ENCODE results near the gene ATP2A2. TPM values are rescaled to one million over a fixed set of nuclear protein-coding genes. Genes with fewer than 3 reads are reported as not detected.
A peak's percentile ranks its signal among the peaks of the same experiment; 100 is the strongest.

The ATP2A2 gene
- total and polyA plus RNA-seq, 4 donors: 41.3 to 285 (median 167) TPM

GRCh38 chr12:110269622-110270124 lies 11.4 kb upstream of the ATP2A2 start:
- Histone ChIP-seq H3K4me3 (ENCODE audit: low read length in 2 of 2) (no peak overlapping the region), H3K27me3 (ENCODE audit: control insufficient read depth in 1 of 2, insufficient read depth in 2 of 2, low read length in 1 of 2) (no peaks in the 10 kb centered on the region), H3K36me3 (ENCODE audit: control insufficient read depth in 1 of 2, insufficient read depth in 2 of 2, low read length in 1 of 2) (no peaks in the 10 kb centered on the region), H3K27ac (ENCODE audit: low read depth in 1 of 2, low read length in 2 of 2) (peak overlapping the region; percentile 86 to 97), H3K4me1 (ENCODE audit: control insufficient read depth in 1 of 2, insufficient read depth in 2 of 2, low read length in 2 of 2) (peaks cover 4% of the 10 kb centered on the region in 2 donors), H3K9me3 (ENCODE audit: control insufficient read depth, low read length) (no peaks in the 10 kb centered on the region)
- peak; percentile 41 for ATAC-seq (ENCODE audit: low FRiP score)
- 17 to 19% methylated on average over 8 of the region's 8 CpGs for WGBS, 2 donors
- DNase-seq: no peak
- intact Hi-C loops (cut with DNase I): no loop called here

- Histone ChIP-seq H3K9me3 (ENCODE audit: control insufficient read depth, low read length) (no peaks in the 10 kb centered on the region), H3K36me3 (ENCODE audit: control insufficient read depth in 1 of 2, insufficient read depth in 2 of 2, low read length in 1 of 2) (no peaks in the 10 kb centered on the region), H3K4me1 (ENCODE audit: control insufficient read depth in 1 of 2, insufficient read depth in 2 of 2, low read length in 2 of 2) (peaks cover 4% of the 10 kb centered on the region in 2 donors), H3K4me3 (ENCODE audit: low read length in 2 of 2) (no peak overlapping the region), H3K27me3 (ENCODE audit: control insufficient read depth in 1 of 2, insufficient read depth in 2 of 2, low read length in 1 of 2) (no peaks in the 10 kb centered on the region), H3K27ac (ENCODE audit: low read depth in 1 of 2, low read length in 2 of 2) (peak overlapping the region; percentile 79 to 94)
- intact Hi-C loops (cut with DNase I): no loop called here
- DNase-seq (peak in 1 of 2 donors; percentile 37), ATAC-seq (ENCODE audit: low FRiP score) (no peak)
- WGBS, 2 donors: 37% methylated on average over 5 of the region's 5 CpGs
Measured at GRCh38 chr12:110270125-110270962, 10.7 kb upstream of the ATP2A2 start.

- ATAC-seq (ENCODE audit: low FRiP score): no peak
- intact Hi-C loops (cut with DNase I): no loop called here
Measured at GRCh38 chr12:110271015-110271414, 10.0 kb upstream of the ATP2A2 start.

GRCh38 chr12:110277530-110278254 lies 3.4 kb upstream of the ATP2A2 start:
- intact Hi-C loops (cut with DNase I): no loop called here
- H3K36me3 ChIP-seq (ENCODE audit: control insufficient read depth in 1 of 2, insufficient read depth in 2 of 2, low read length in 1 of 2): peaks cover 0 to 2% of the 10 kb centered on the region in 2 donors
- peaks cover 0 to 4% of the 10 kb centered on the region in 2 donors for H3K4me1 ChIP-seq (ENCODE audit: control insufficient read depth in 1 of 2, insufficient read depth in 2 of 2, low read length in 2 of 2)
- H3K4me3 ChIP-seq (ENCODE audit: low read length in 2 of 2): no peak overlapping the region
- DNase-seq (no peak), ATAC-seq (ENCODE audit: low FRiP score) (no peak)
- WGBS, 2 donors: 6 to 7% methylated on average over 2 of the region's 2 CpGs
- peak overlapping the region in 1 of 2 donors; percentile 9 for H3K27ac ChIP-seq (ENCODE audit: low read depth in 1 of 2, low read length in 2 of 2)
- H3K9me3 ChIP-seq (ENCODE audit: control insufficient read depth, low read length): no peaks in the 10 kb centered on the region
- no peaks in the 10 kb centered on the region for H3K27me3 ChIP-seq (ENCODE audit: control insufficient read depth in 1 of 2, insufficient read depth in 2 of 2, low read length in 1 of 2)

More at GRCh38 chr12:110271015-110271414, 10.0 kb upstream of the ATP2A2 start:
- no peak for DNase-seq
- Histone ChIP-seq H3K36me3 (ENCODE audit: control insufficient read depth in 1 of 2, insufficient read depth in 2 of 2, low read length in 1 of 2) (no peaks in the 10 kb centered on the region), H3K4me1 (ENCODE audit: control insufficient read depth in 1 of 2, insufficient read depth in 2 of 2, low read length in 2 of 2) (peaks cover 4% of the 10 kb centered on the region in 2 donors), H3K9me3 (ENCODE audit: control insufficient read depth, low read length) (no peaks in the 10 kb centered on the region), H3K27me3 (ENCODE audit: control insufficient read depth in 1 of 2, insufficient read depth in 2 of 2, low read length in 1 of 2) (no peaks in the 10 kb centered on the region), H3K27ac (ENCODE audit: low read depth in 1 of 2, low read length in 2 of 2) (peak overlapping the region in 1 of 2 donors; percentile 78), H3K4me3 (ENCODE audit: low read length in 2 of 2) (no peak overlapping the region)
- WGBS, 2 donors: 19 to 24% methylated on average over 2 of the region's 2 CpGs

- Histone ChIP-seq H3K36me3 (ENCODE audit: control insufficient read depth in 1 of 2, insufficient read depth in 2 of 2, low read length in 1 of 2) (peaks cover 0 to 2% of the 10 kb centered on the region in 2 donors), H3K4me1 (ENCODE audit: control insufficient read depth in 1 of 2, insufficient read depth in 2 of 2, low read length in 2 of 2) (peaks cover 0 to 4% of the 10 kb centered on the region in 2 donors), H3K9me3 (ENCODE audit: control insufficient read depth, low read length) (no peaks in the 10 kb centered on the region), H3K4me3 (ENCODE audit: low read length in 2 of 2) (no peak overlapping the region), H3K27me3 (ENCODE audit: control insufficient read depth in 1 of 2, insufficient read depth in 2 of 2, low read length in 1 of 2) (no peaks in the 10 kb centered on the region), H3K27ac (ENCODE audit: low read depth in 1 of 2, low read length in 2 of 2) (peak overlapping the region in 1 of 2 donors; percentile 9)
- intact Hi-C loops (cut with DNase I): no loop called here
- no peak for DNase-seq
- no peak for ATAC-seq (ENCODE audit: low FRiP score)
- WGBS, 2 donors: 14 to 29% methylated on average over 1 of the region's 1 CpG
Measured at GRCh38 chr12:110278255-110278536, 2.9 kb upstream of the ATP2A2 start.

GRCh38 chr12:110279566-110280375 lies 1.3 kb upstream of the ATP2A2 start:
- peak overlapping the region; percentile 95 to 96 for H3K27ac ChIP-seq (ENCODE audit: low read depth in 1 of 2, low read length in 2 of 2)
- H3K9me3 ChIP-seq (ENCODE audit: control insufficient read depth, low read length): no peaks in the 10 kb centered on the region
- ATAC-seq (ENCODE audit: low FRiP score) (no peak), DNase-seq (no peak)
- peaks cover 0 to 2% of the 10 kb centered on the region in 2 donors for H3K36me3 ChIP-seq (ENCODE audit: control insufficient read depth in 1 of 2, insufficient read depth in 2 of 2, low read length in 1 of 2)
- peak overlapping the region; percentile 70 to 83 for H3K4me3 ChIP-seq (ENCODE audit: low read length in 2 of 2)
- peaks cover 0 to 4% of the 10 kb centered on the region in 2 donors for H3K4me1 ChIP-seq (ENCODE audit: control insufficient read depth in 1 of 2, insufficient read depth in 2 of 2, low read length in 2 of 2)
- no peaks in the 10 kb centered on the region for H3K27me3 ChIP-seq (ENCODE audit: control insufficient read depth in 1 of 2, insufficient read depth in 2 of 2, low read length in 1 of 2)
- intact Hi-C loops (cut with DNase I): loop anchor here (5.0 kb wide), 4 partner anchors 38 to 172 kb away; no protein-coding TSS in a partner anchor
- WGBS, 2 donors: 39 to 52% methylated on average over 14 of the region's 14 CpGs

GRCh38 chr12:110280392-110280778 lies 662 bp upstream of the ATP2A2 start:
- WGBS, 2 donors: 1% methylated on average over 18 of the region's 18 CpGs
- intact Hi-C loops (cut with DNase I): loop anchor here (5.0 kb wide), 4 partner anchors 37 to 173 kb away; no protein-coding TSS in a partner anchor

More at GRCh38 chr12:110280392-110280778, 662 bp upstream of the ATP2A2 start:
- DNase-seq (peak; percentile 72 to 87), ATAC-seq (ENCODE audit: low FRiP score) (peak; percentile 40)
- H3K4me3 ChIP-seq (ENCODE audit: low read length in 2 of 2): peak overlapping the region; percentile 70 to 83
- no peaks in the 10 kb centered on the region for H3K27me3 ChIP-seq (ENCODE audit: control insufficient read depth in 1 of 2, insufficient read depth in 2 of 2, low read length in 1 of 2)
- H3K36me3 ChIP-seq (ENCODE audit: control insufficient read depth in 1 of 2, insufficient read depth in 2 of 2, low read length in 1 of 2): peaks cover 0 to 2% of the 10 kb centered on the region in 2 donors
- H3K9me3 ChIP-seq (ENCODE audit: control insufficient read depth, low read length): no peaks in the 10 kb centered on the region
- peak overlapping the region; percentile 95 to 96 for H3K27ac ChIP-seq (ENCODE audit: low read depth in 1 of 2, low read length in 2 of 2)
- peaks cover 0 to 4% of the 10 kb centered on the region in 2 donors for H3K4me1 ChIP-seq (ENCODE audit: control insufficient read depth in 1 of 2, insufficient read depth in 2 of 2, low read length in 2 of 2)
